Measurements from ENCODE around the gene PGK1.
"Not testable (repeated sequence)": the region's sequence is repeated elsewhere in the genome, so short reads cannot be mapped to it uniquely, and the experiment has no call there.

Gene PGK1

GRCh38 chrX:78081413-78081812 is 22.6 kb upstream of the PGK1 start:
- H3K4me1 ChIP-seq (ENCODE audit: control insufficient read depth, insufficient read depth, low read length, poor library complexity, severe bottlenecking); DNase-seq; H3K9me3 ChIP-seq (ENCODE audit: control insufficient read depth, low read length); H3K4me3 ChIP-seq (ENCODE audit: insufficient read depth, low read depth, low read length, poor library complexity, severe bottlenecking); H3K36me3 ChIP-seq (ENCODE audit: control insufficient read depth, insufficient read depth, low read length); H3K27me3 ChIP-seq (replicated peaks; ENCODE audit: control insufficient read depth, insufficient read depth, low read length, poor library complexity, severe bottlenecking); H3K27ac ChIP-seq (ENCODE audit: insufficient read depth, low read length, poor library complexity, severe bottlenecking): not testable (repeated sequence)

GRCh38 chrX:78092296-78092695 is 11.8 kb upstream of the PGK1 start:
- DNase-seq: no peak
- H3K36me3 ChIP-seq (ENCODE audit: control insufficient read depth, insufficient read depth, low read length): no peaks in the 10 kb centered on the region

GRCh38 chrX:78098108-78098507 is 5.9 kb upstream of the PGK1 start:
- Histone ChIP-seq H3K4me1 (ENCODE audit: control insufficient read depth, insufficient read depth, low read length, poor library complexity, severe bottlenecking) (no peaks in the 10 kb centered on the region), H3K9me3 (ENCODE audit: control insufficient read depth, low read length) (no peaks in the 10 kb centered on the region), H3K27ac (ENCODE audit: insufficient read depth, low read length, poor library complexity, severe bottlenecking) (no peak overlapping the region), H3K27me3 (replicated peaks; ENCODE audit: control insufficient read depth, insufficient read depth, low read length, poor library complexity, severe bottlenecking) (no peaks in the 10 kb centered on the region), H3K36me3 (ENCODE audit: control insufficient read depth, insufficient read depth, low read length) (no peaks in the 10 kb centered on the region), H3K4me3 (ENCODE audit: insufficient read depth, low read depth, low read length, poor library complexity, severe bottlenecking) (no peak overlapping the region)
- DNase-seq: no peak

More at GRCh38 chrX:78092296-78092695, 11.8 kb upstream of the PGK1 start:
- no peaks in the 10 kb centered on the region for H3K9me3 ChIP-seq (ENCODE audit: control insufficient read depth, low read length)
- no peaks in the 10 kb centered on the region for H3K4me1 ChIP-seq (ENCODE audit: control insufficient read depth, insufficient read depth, low read length, poor library complexity, severe bottlenecking)
- H3K27me3 ChIP-seq (replicated peaks; ENCODE audit: control insufficient read depth, insufficient read depth, low read length, poor library complexity, severe bottlenecking): no peaks in the 10 kb centered on the region
- no peak overlapping the region for H3K4me3 ChIP-seq (ENCODE audit: insufficient read depth, low read depth, low read length, poor library complexity, severe bottlenecking)
- H3K27ac ChIP-seq (ENCODE audit: insufficient read depth, low read length, poor library complexity, severe bottlenecking): no peak overlapping the region

- no peak overlapping the region for H3K4me3 ChIP-seq (ENCODE audit: insufficient read depth, low read depth, low read length, poor library complexity, severe bottlenecking)
- H3K27me3 ChIP-seq (replicated peaks; ENCODE audit: control insufficient read depth, insufficient read depth, low read length, poor library complexity, severe bottlenecking): no peaks in the 10 kb centered on the region
- DNase-seq: no peak
- no peak overlapping the region for H3K27ac ChIP-seq (ENCODE audit: insufficient read depth, low read length, poor library complexity, severe bottlenecking)
- peaks cover 7% of the 10 kb centered on the region for H3K4me1 ChIP-seq (ENCODE audit: control insufficient read depth, insufficient read depth, low read length, poor library complexity, severe bottlenecking)
- H3K36me3 ChIP-seq (ENCODE audit: control insufficient read depth, insufficient read depth, low read length): no peaks in the 10 kb centered on the region
- no peaks in the 10 kb centered on the region for H3K9me3 ChIP-seq (ENCODE audit: control insufficient read depth, low read length)
Observed at GRCh38 chrX:78102091-78102490, 2.0 kb upstream of the PGK1 start.

- Histone ChIP-seq H3K36me3 (ENCODE audit: control insufficient read depth, insufficient read depth, low read length) (no peaks in the 10 kb centered on the region), H3K4me1 (ENCODE audit: control insufficient read depth, insufficient read depth, low read length, poor library complexity, severe bottlenecking) (peaks cover 11% of the 10 kb centered on the region), H3K4me3 (ENCODE audit: insufficient read depth, low read depth, low read length, poor library complexity, severe bottlenecking) (no peak overlapping the region), H3K27ac (ENCODE audit: insufficient read depth, low read length, poor library complexity, severe bottlenecking) (peak overlapping the region; percentile 87), H3K9me3 (ENCODE audit: control insufficient read depth, low read length) (no peaks in the 10 kb centered on the region), H3K27me3 (replicated peaks; ENCODE audit: control insufficient read depth, insufficient read depth, low read length, poor library complexity, severe bottlenecking) (no peaks in the 10 kb centered on the region)
- no peak for DNase-seq
Observed at GRCh38 chrX:78103001-78103622, 936 bp upstream of the PGK1 start.

GRCh38 chrX:78104447-78105176 is 564 bp downstream of the PGK1 start:
- Histone ChIP-seq H3K9me3 (ENCODE audit: control insufficient read depth, low read length) (no peaks in the 10 kb centered on the region), H3K4me1 (ENCODE audit: control insufficient read depth, insufficient read depth, low read length, poor library complexity, severe bottlenecking) (peaks cover 11% of the 10 kb centered on the region), H3K36me3 (ENCODE audit: control insufficient read depth, insufficient read depth, low read length) (no peaks in the 10 kb centered on the region), H3K27ac (ENCODE audit: insufficient read depth, low read length, poor library complexity, severe bottlenecking) (peak overlapping the region; percentile 92), H3K27me3 (replicated peaks; ENCODE audit: control insufficient read depth, insufficient read depth, low read length, poor library complexity, severe bottlenecking) (no peaks in the 10 kb centered on the region), H3K4me3 (ENCODE audit: insufficient read depth, low read depth, low read length, poor library complexity, severe bottlenecking) (peak overlapping the region; percentile 81)
- DNase-seq: peak; percentile 16 to 30 (median 16)

- peak overlapping the region; percentile 92 for H3K27ac ChIP-seq (ENCODE audit: insufficient read depth, low read length, poor library complexity, severe bottlenecking)
- peaks cover 11% of the 10 kb centered on the region for H3K4me1 ChIP-seq (ENCODE audit: control insufficient read depth, insufficient read depth, low read length, poor library complexity, severe bottlenecking)
- no peaks in the 10 kb centered on the region for H3K36me3 ChIP-seq (ENCODE audit: control insufficient read depth, insufficient read depth, low read length)
- peak overlapping the region; percentile 81 for H3K4me3 ChIP-seq (ENCODE audit: insufficient read depth, low read depth, low read length, poor library complexity, severe bottlenecking)
- H3K27me3 ChIP-seq (replicated peaks; ENCODE audit: control insufficient read depth, insufficient read depth, low read length, poor library complexity, severe bottlenecking): no peaks in the 10 kb centered on the region
- DNase-seq: peak in 1 of 3 donors; percentile 23
- H3K9me3 ChIP-seq (ENCODE audit: control insufficient read depth, low read length): no peaks in the 10 kb centered on the region
Observed at GRCh38 chrX:78105944-78106650, 2.0 kb downstream of the PGK1 start.

- DNase-seq: no peak
- Histone ChIP-seq H3K4me1 (ENCODE audit: control insufficient read depth, insufficient read depth, low read length, poor library complexity, severe bottlenecking) (peaks cover 11% of the 10 kb centered on the region), H3K27me3 (replicated peaks; ENCODE audit: control insufficient read depth, insufficient read depth, low read length, poor library complexity, severe bottlenecking) (no peaks in the 10 kb centered on the region), H3K4me3 (ENCODE audit: insufficient read depth, low read depth, low read length, poor library complexity, severe bottlenecking) (peak overlapping the region; percentile 35), H3K9me3 (ENCODE audit: control insufficient read depth, low read length) (no peaks in the 10 kb centered on the region), H3K27ac (ENCODE audit: insufficient read depth, low read length, poor library complexity, severe bottlenecking) (peak overlapping the region; percentile 92), H3K36me3 (ENCODE audit: control insufficient read depth, insufficient read depth, low read length) (peaks cover 2% of the 10 kb centered on the region)
Observed at GRCh38 chrX:78106651-78106986, 2.6 kb downstream of the PGK1 start.

GRCh38 chrX:78109458-78109857 is 5.4 kb downstream of the PGK1 start:
- H3K4me3 ChIP-seq (ENCODE audit: insufficient read depth, low read depth, low read length, poor library complexity, severe bottlenecking): no peak overlapping the region
- H3K9me3 ChIP-seq (ENCODE audit: control insufficient read depth, low read length): no peaks in the 10 kb centered on the region
- H3K36me3 ChIP-seq (ENCODE audit: control insufficient read depth, insufficient read depth, low read length): peaks cover 19% of the 10 kb centered on the region
- H3K27me3 ChIP-seq (replicated peaks; ENCODE audit: control insufficient read depth, insufficient read depth, low read length, poor library complexity, severe bottlenecking): no peaks in the 10 kb centered on the region
- DNase-seq: no peak
- H3K4me1 ChIP-seq (ENCODE audit: control insufficient read depth, insufficient read depth, low read length, poor library complexity, severe bottlenecking): peaks cover 11% of the 10 kb centered on the region
- peak overlapping the region; percentile 4 for H3K27ac ChIP-seq (ENCODE audit: insufficient read depth, low read length, poor library complexity, severe bottlenecking)

Data from effector memory CD4-positive, alpha-beta T cell (primary cell).